Measurements from ENCODE around the gene GALNT5.
"Not testable (repeated sequence)": the region's sequence is repeated elsewhere in the genome, so short reads cannot be mapped to it uniquely, and the experiment has no call there.

The GALNT5 gene

DNA sequence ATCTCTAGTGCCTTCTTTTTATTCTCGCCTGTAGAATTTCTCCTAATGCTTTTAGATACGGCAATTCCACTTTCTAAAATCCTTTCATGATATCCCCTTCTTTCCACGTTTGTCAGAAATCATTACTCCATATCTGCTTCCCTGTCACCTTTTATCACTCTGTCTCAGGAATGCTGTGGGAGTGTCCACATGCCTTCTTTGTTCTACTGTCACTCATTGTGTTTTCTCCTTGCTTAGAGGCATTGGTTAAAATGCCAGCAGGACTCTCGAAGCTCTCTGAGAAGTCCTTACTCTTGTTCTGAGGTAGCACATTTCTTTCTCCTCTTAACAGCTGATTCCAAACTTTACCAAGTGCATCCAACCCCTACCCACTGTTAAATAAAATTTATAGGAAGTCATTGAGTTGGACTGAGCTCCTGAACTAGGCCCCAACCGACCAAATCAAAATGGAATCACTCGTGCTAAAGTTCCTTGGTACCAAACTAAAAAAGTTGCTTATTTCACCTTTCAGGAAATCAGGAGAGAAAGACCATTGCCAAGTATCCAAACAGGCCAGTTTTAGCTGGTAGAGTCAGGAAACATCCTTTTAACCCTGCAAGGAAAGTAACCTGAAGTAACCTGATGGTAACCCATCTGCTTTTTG, 10.6 kb upstream of the GALNT5 start:
- DNase-seq, result no peak

- DNase-seq, result no peak
These were observed 6.7 kb upstream of the GALNT5 start for GRCh38 chr2:157250836-157251235.

DNA sequence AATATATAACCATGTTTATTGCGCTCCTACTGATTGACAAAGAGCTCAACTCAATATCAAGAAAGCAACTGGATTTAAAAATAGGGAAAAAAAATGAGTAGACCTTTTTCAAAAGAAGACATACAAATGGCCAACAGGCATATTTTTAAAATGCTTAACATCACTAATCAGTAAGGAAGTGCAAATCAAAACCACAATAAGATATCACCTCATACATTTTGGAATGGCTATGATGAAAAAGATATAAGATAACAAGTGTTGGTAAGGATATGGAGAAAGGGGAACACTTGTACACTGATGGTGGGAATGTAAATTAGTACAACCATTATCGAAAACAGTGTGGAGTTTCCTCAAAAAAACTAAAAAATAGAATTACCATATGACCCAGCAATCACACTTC, 5.6 kb upstream of the GALNT5 start:
- DNase-seq, result no peak

DNA sequence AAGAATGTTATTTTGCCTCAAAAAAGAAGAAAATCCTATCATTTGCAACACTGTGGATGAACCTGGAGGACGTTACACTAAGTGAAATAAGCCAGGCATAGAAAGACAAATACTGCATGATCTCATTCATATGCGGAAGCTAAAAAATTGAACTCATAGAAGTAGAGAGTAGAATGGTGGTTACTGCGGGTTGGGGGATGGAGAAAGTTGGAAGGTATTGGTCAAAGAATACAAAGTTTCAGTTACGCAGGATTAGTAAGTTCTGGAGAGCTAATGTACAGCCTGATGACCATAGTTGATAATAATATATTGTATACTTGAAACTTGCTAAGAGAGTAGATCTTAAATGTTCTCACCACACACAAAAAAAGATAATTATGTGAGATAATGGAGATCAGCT, 5.0 kb upstream of the GALNT5 start:
- DNase-seq, result no peak

DNA sequence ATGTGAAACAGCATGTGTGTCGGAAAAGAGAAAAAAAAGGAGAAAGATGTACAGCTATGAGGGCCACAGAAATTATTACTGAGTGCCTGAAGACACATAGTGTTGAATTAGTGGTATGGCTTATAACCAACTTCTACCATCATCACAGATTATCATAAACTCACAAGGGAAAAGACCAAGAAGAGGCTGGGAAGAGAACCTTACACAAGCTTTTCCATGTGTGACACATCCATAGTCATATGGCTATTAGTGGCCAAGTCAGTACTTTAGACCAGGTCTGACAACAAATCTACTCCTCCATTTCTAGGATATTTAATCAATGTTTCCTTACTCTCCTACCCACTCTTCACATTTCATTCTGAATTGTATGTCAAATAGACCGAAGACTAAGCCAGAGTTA, 3.5 kb upstream of the GALNT5 start:
- DNase-seq, result no peak

- DNase-seq, result no peak
These were observed 1.8 kb upstream of the GALNT5 start for GRCh38 chr2:157255746-157256145.

GRCh38 chr2:157256626-157257025, 879 bp upstream of the GALNT5 start:
- no peak for DNase-seq

DNA sequence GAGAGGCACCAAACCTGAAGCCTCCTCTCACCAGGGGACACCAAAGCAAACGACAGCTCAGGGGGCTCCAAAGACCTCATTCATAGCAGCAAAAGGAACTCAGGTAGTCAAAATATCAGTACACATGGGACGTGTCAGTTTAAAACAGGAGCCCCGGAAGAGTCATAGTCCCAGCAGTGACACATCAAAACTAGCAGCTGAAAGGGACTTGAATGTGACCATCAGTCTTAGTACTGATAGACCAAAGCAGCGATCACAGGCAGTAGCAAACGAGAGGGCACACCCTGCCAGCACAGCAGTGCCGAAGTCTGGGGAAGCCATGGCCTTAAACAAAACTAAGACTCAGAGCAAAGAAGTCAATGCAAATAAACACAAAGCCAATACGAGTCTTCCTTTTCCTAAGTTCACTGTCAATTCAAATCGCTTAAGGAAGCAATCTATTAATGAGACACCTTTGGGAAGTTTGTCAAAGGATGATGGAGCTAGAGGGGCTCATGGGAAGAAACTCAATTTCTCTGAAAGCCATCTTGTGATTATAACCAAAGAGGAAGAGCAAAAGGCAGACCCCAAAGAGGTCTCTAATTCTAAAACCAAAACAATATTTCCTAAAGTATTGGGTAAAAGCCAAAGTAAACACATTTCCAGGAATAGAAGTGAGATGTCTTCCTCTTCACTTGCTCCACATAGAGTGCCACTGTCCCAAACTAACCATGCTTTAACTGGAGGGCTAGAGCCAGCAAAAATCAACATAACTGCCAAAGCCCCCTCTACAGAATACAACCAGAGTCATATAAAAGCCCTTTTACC, 1.2 kb downstream of the GALNT5 start:
- DNase-seq, result no peak

DNA sequence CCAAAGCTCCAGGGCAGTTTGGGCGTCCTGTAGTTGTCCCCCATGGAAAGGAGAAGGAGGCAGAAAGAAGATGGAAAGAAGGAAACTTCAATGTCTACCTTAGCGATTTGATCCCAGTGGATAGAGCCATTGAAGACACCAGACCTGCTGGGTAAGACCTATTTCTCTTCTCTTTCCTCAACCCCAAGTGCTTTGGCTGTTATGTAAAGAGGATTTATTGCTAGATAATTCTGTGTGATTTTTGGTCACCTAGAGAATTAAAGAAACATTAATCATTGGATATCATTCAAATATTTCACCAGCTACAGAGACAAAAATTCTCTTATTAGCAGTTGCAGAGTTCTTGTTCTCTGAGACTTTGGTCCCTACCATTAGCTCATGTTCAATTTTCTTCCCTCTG, 1.9 kb downstream of the GALNT5 start:
- DNase-seq, result no peak

- DNase-seq, result no peak
These were observed 2.5 kb downstream of the GALNT5 start for GRCh38 chr2:157259960-157260359.

DNA sequence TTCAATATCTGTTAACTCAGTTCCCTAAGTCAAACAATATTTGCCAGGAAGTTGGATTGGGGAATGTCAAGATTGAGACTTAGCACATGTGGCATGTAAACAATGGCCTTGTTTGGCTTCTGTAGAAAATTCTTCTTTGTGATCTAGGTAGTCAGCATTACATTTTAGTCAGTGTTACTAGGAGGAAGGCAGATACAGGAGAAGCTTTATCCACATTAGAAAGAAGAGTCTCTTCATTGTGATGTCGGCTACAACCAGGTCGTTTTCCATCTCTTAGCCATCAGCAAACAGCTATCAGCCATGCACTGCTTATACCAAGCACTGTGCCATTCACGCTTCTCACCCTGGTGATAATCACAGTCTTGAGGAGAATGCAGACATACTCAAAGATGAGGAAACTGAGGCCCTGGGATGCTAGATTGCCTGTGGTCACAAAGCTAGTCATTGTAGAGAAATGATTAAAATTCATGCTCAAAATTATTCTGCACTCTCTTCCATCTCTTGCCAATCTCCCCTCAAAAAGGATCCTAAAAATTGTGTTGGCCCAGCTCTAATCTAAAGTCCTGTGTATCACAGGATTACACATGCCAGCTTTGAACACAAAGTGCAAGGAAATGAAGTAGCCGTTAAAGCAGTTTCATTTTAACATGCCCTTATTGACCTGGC, 3.2 kb downstream of the GALNT5 start:
- DNase-seq, result no peak

DNA sequence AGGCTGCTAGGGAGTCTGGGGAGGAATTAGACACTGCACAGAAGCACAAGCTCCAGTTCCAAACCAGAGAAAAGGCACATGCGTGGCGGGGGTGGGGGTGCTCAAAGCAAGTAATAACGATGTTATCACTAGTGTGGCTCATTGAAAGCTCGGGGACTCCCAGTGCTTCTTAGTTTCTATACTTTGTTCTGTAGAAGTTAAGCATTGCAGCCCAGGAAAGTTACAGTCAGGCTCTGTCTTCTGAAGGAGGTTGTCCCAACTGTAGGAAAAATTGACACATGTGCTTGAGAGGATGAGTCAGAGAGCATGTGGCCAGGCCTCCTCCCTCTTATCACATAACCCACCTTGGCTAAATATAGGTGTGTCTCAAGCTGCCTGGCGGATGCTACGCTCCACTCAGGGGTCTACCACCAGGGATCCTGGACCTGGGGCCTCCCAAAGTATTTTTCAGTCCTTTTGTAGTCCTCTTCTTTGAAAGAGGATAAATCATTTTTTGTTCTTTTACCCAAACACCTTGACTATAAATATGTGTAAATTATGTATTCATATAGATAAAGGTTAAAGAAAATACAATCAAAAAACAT, 3.8 kb downstream of the GALNT5 start:
- DNase-seq, result no peak

DNA sequence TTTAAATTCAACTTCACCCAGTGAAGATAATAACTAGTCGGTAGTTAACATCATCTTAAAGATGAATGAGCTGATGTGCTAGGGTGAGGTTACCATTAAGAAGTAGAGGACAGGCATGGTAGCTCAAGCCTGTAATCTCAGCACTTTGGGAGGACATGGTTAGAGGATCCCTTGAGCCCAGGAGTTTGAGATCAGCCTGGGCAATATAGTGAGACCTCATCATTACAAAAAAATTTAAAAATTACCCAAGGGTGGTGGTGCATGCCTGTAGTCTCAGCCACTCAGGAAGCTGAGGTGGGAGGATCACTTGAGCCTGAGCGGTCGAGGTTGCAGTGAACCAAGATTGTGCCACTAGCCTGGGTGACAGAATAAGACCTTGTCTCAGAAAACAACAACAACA, 4.7 kb downstream of the GALNT5 start:
- DNase-seq, result no peak

DNA sequence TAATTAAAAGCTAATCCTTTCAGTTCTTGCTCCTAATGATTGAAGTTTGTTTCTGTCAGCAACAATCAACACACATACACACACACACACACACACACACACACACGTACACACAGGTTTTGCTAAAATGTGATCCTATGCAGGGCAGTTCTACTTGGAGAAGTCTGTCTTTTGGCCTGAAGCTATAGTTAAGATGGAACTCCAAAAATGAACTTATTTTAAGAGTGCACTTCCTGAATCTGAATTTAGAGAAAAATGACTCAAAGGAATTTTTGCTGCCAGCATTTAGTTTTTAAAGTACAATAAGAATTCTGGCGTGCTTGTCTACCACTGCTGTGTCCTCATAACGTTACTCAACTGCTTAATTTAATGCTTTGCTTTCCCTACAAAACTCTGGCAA, 6.6 kb downstream of the GALNT5 start:
- DNase-seq, result no peak

- no peak for DNase-seq
These were observed 8.3 kb downstream of the GALNT5 start for GRCh38 chr2:157265825-157266224.

DNA sequence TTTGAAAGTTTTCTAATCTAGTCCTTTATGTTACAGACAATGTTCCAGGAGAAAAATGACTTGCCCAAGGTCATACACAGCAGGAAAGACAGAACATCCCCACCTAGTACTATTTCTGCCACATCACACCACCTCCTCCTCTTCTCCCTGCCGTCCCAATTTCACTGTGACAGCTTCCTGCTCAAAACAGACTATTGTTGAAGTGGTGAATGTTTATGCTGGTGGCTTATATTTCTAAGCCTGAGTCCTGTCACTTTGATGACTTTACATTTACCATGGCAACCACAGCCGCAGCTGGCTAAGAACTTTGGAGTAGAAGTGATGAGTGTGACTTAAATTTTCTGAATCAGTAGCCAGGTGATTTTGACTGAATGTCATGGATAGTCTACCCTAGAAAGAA, 10.0 kb downstream of the GALNT5 start:
- no peak for DNase-seq

DNA sequence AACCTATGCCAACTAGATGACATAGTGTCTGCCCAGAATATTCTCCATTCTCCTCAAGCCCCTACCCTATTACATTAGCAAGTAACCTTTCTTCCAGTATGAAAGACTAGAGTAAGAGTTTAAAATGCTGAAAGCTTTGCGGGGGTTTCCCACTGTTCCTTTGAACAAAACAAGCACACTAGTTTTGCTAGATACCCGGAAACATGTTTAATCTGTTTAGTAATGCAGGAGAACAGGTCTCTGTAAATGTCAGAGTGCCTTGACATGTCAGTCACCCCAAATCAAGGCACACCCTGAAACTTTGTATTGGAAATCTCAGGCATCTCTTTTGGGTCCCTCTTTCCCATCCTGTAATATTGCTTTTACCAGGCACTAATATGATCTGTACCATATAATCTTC, 11.6 kb downstream of the GALNT5 start:
- no peak for DNase-seq

DNA sequence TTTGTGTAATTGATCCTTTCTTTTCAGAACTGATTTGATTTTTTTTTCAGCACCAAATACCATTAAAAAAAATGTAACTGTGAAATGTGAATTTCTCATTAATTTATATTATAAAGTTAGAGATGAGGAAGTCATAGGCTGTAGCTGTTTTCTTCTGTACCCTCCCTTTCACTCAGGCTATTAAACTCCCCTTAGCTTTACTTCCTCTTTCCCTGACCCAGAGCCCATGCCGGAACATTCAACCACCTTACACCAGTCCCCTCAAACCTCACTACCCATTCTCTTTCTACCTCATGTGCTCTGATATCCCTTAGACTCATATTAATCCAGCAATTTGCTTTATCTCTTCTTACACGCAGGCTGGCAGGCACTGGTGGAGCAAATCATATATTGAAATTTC, 12.4 kb downstream of the GALNT5 start:
- DNase-seq, result no peak

DNA sequence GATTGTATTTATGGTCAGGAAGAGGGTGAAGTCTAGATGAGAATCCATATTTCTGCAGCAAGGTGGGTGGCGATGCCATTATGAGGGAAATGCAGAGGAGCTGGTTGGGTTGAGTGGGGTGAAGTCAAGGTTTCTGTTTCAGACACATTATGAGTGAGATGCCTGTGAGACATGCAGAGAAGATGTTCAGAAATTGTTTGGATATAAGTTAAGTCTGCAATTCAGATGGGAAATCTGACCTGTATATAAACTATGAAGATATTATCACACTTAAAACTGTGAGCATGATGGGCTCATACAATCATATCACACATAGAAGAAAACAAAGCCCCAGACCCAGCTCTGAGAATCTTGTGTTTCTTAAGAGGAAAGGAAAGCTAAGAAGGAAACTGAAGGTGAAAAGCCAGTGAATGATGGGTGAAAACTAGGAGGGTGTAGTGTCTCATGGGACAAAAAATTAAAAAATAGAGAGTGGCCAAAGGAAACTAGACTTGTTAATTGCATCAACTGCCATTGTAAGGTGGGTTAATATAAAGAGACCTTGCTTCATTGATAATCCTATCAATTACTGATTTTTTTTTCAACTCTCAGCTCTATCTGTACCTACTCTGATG, 14.2 kb downstream of the GALNT5 start:
- DNase-seq, result no peak

GRCh38 chr2:157279311-157279710, 21.8 kb downstream of the GALNT5 start:
- not testable (repeated sequence) for DNase-seq

GRCh38 chr2:157281316-157281715, 23.8 kb downstream of the GALNT5 start:
- no peak for DNase-seq

GRCh38 chr2:157283468-157283867, 26.0 kb downstream of the GALNT5 start:
- no peak for DNase-seq
